GM12892 (cell line): ENCODE data around the gene TICAM1.
"Not testable (repeated sequence)": the region's sequence is repeated elsewhere in the genome, so short reads cannot be mapped to it uniquely, and the experiment has no call there.

ENCODE experiments used
- POLR2A ChIP-seq: IDR thresholded peaks from 2 replicates; pipeline ENCODE4 v1.6.1; 2011; ENCODE audit warnings: low read depth, low read length, control low read depth
- TAF1 ChIP-seq: IDR thresholded peaks from 2 replicates; pipeline ENCODE4 v1.6.1; 2011; ENCODE audit warnings: low read depth, mild to moderate bottlenecking, control low read depth, low read length, borderline replicate concordance

DNA sequence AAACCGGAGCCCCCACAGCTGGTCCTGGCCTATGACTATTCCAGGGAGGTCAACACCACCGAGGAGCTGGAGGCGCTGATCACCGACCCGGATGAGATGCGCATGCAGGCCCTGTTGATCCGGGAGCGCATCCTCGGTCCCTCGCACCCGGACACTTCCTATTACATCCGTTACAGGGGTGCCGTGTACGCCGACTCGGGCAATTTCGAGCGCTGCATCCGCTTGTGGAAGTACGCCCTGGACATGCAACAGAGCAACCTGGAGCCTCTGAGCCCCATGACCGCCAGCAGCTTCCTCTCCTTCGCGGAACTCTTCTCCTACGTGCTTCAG lies 38.7 kb downstream of the TICAM1 start:
- TF ChIP-seq TAF1, POLR2A: not testable (repeated sequence)
